DOHH2 (cell line): ENCODE measurements around the gene POLE3.

ENCODE experiments used
- CTCF ChIP-seq: fragments of 200-600 bp; sonication (generic); IDR thresholded peaks from one replicate; pipeline ENCODE4 v1.5.1; 2014; ENCODE audit warnings: antibody characterized with exemption, mild to moderate bottlenecking, low read depth, low read length; ENCODE audit not compliant: poor library complexity, severe bottlenecking
- EZH2phosphoT487 ChIP-seq: fragments of 200-600 bp; sonication (generic); IDR thresholded peaks from 2 replicates; pipeline ENCODE4 v1.6.1; 2017; ENCODE audit warnings: borderline replicate concordance, mild to moderate bottlenecking, antibody characterized with exemption, low read length, moderate library complexity, mixed read lengths

- TF ChIP-seq CTCF (no peak), EZH2phosphoT487 (no peak)
Measured at GRCh38 chr9:113428062-113428615, 17.7 kb upstream of the POLE3 start.
